ENCODE measurements around the gene TCF19.

DNA sequence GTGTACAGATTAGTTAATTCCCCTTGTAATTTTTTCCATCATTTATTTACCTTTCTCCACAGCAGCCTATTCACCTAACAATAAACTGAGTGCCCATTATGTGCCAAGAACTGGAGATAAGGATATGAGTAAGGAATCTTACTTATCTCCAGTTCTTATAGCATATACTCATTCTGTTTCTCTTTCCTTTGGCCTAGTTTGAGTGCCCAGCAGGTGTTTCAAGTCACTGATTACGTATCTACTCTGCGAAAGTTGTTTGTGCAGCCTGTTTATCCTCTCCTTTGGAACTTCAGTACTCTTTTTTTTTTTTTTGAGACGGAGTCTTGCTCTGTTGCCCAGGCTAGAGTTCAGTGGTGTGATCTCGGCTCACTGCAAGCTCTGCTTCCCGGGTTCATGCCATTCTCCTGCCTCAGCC lies 29.4 kb downstream of the TCF19 start:
- TF ChIP-seq, protein P1, sequence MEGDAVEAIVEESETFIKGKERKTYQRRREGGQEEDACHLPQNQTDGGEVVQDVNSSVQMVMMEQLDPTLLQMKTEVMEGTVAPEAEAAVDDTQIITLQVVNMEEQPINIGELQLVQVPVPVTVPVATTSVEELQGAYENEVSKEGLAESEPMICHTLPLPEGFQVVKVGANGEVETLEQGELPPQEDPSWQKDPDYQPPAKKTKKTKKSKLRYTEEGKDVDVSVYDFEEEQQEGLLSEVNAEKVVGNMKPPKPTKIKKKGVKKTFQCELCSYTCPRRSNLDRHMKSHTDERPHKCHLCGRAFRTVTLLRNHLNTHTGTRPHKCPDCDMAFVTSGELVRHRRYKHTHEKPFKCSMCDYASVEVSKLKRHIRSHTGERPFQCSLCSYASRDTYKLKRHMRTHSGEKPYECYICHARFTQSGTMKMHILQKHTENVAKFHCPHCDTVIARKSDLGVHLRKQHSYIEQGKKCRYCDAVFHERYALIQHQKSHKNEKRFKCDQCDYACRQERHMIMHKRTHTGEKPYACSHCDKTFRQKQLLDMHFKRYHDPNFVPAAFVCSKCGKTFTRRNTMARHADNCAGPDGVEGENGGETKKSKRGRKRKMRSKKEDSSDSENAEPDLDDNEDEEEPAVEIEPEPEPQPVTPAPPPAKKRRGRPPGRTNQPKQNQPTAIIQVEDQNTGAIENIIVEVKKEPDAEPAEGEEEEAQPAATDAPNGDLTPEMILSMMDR (IDR thresholded peaks at IDR 0.05), result no peak
- no peak for TF ChIP-seq POLR2A (IDR thresholded peaks at IDR 0.05)

All from right lobe of liver (tissue), 4 donors.